Astrocyte (in vitro differentiated cells and primary cell): ENCODE results near the gene PTPN6.

Source experiments
- EZH2 ChIP-seq: IDR thresholded peaks from 2 replicates; pipeline ENCODE4 v1.6.1; 2012; ENCODE audit warnings: mild to moderate bottlenecking, low read length, inconsistent platforms; ENCODE audit not compliant: insufficient read depth
- TF ChIP-seq, protein P1 (sequence below): IDR thresholded peaks from 2 replicates; pipeline ENCODE4 v1.5.1; 2011; ENCODE audit warnings: low read depth, mild to moderate bottlenecking, inconsistent platforms, low read length, moderate library complexity; ENCODE audit not compliant: insufficient read depth

DNA sequence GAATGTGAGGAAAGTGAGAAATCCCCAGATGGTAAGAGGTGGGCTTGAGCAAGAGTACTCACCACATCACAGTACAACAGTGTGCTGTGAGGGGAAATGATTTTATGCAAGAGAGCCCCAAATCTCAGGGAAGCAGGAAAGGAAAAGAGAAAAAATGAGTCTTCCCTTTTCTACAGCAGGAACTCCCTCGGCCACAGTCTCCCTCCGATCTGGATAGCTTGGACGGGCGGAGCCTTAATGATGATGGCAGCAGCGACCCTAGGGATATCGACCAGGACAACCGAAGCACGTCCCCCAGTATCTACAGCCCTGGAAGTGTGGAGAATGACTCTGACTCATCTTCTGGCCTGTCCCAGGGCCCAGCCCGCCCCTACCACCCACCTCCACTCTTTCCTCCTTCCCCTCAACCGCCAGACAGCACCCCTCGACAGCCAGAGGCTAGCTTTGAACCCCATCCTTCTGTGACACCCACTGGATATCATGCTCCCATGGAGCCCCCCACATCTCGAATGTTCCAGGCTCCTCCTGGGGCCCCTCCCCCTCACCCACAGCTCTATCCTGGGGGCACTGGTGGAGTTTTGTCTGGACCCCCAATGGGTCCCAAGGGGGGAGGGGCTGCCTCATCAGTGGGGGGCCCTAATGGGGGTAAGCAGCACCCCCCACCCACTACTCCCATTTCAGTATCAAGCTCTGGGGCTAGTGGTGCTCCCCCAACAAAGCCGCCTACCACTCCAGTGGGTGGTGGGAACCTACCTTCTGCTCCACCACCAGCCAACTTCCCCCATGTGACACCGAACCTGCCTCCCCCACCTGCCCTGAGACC lies 15.6 kb upstream of the PTPN6 start:
- TF ChIP-seq, protein P1, sequence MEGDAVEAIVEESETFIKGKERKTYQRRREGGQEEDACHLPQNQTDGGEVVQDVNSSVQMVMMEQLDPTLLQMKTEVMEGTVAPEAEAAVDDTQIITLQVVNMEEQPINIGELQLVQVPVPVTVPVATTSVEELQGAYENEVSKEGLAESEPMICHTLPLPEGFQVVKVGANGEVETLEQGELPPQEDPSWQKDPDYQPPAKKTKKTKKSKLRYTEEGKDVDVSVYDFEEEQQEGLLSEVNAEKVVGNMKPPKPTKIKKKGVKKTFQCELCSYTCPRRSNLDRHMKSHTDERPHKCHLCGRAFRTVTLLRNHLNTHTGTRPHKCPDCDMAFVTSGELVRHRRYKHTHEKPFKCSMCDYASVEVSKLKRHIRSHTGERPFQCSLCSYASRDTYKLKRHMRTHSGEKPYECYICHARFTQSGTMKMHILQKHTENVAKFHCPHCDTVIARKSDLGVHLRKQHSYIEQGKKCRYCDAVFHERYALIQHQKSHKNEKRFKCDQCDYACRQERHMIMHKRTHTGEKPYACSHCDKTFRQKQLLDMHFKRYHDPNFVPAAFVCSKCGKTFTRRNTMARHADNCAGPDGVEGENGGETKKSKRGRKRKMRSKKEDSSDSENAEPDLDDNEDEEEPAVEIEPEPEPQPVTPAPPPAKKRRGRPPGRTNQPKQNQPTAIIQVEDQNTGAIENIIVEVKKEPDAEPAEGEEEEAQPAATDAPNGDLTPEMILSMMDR = no peak
- TF ChIP-seq EZH2 = no peak
